IPS-20b (cell line): ENCODE data around the gene RELL2.
A peak's percentile ranks its signal among the peaks of the same experiment; 100 is the strongest.

Source experiments
- H3K27ac ChIP-seq: one replicate; pipeline ENCODE4 v1.5.1; 2013; ENCODE audit warnings: low read length
- H3K27me3 ChIP-seq: 2 replicates; pipeline ENCODE4 v1.6.1; 2013; ENCODE audit warnings: mild to moderate bottlenecking, low read length, inconsistent platforms; ENCODE audit not compliant: insufficient read depth
- H3K36me3 ChIP-seq: 2 replicates; pipeline ENCODE4 v1.6.1; 2013; ENCODE audit warnings: low read depth, mild to moderate bottlenecking, inconsistent platforms, low read length, moderate library complexity; ENCODE audit not compliant: insufficient read depth
- H3K4me1 ChIP-seq: 2 replicates; pipeline ENCODE4 v1.6.1; 2013; ENCODE audit warnings: mild to moderate bottlenecking, control low read depth, inconsistent platforms, low read length, moderate library complexity; ENCODE audit not compliant: insufficient read depth
- H3K4me3 ChIP-seq: 2 replicates; pipeline ENCODE4 v1.5.1; 2013; ENCODE audit warnings: mild to moderate bottlenecking, low read length, inconsistent platforms
- H3K9ac ChIP-seq: 2 replicates; pipeline ENCODE4 v1.6.1; 2013; ENCODE audit warnings: low read depth, mild to moderate bottlenecking, inconsistent platforms, low read length, moderate library complexity
- H3K9me3 ChIP-seq: 2 replicates; pipeline ENCODE4 v1.6.1; 2013; ENCODE audit warnings: mild to moderate bottlenecking, low read depth, low read length, inconsistent platforms; ENCODE audit not compliant: insufficient read depth

RELL2 gene

DNA sequence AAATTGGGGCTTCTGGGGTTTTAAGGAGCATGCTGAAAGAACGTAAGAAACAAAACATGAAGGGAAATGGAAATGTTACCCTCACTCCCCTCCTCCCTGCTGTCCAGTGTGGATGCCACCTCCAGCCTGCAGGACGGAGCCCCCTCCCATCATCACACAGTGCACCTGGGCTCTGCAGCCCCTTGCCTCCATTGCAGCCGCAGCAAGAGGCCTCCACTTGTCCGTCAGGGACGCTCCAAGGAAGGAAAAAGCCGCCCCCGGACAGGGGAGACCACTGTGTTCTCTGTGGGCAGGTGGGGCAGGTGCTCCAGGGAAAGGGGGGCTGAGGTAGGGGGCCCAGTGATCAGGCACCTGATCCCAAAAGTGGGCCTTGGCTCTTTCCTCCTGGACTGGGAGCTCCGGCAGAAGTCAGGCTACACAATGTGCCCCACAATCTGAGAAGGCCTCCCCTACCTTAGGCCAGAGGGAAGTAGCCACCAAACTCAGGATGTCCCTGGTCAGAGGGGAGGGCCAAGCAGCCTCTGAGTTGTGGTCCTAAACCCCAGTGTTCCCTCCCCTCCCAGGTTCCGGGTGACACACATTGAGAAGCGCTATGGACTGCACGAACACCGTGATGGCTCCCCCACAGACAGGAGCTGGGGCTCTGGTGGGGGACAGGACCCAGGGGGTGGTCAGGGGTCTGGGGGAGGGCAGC, 2.7 kb downstream of the RELL2 start:
- H3K4me1 ChIP-seq, result peaks cover 4% of the 10 kb centered on the region; the same call in 1 of the 2 replicates
- peaks cover 6% of the 10 kb centered on the region for H3K27me3 ChIP-seq
- H3K4me3 ChIP-seq, result no peak overlapping the region
- no peaks in the 10 kb centered on the region for H3K9me3 ChIP-seq
- H3K36me3 ChIP-seq, result peaks cover 38% of the 10 kb centered on the region
- H3K27ac ChIP-seq, result no peak overlapping the region
- H3K9ac ChIP-seq, result no peak overlapping the region

DNA sequence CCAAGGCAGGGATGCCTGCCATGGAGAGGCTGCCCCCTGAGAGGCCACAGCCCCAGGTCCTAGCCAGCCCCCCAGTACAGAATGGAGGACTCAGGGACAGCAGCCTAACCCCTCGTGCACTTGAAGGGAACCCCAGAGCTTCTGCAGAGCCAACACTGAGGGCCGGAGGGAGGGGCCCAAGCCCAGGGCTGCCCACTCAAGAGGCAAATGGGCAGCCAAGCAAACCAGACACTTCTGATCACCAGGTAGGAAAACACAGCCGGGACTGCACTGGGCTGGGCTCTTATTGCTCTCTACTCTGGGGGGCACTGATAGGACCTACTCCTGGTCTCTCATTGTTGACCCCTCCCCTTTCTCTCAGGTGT, 3.2 kb downstream of the RELL2 start:
- H3K9ac ChIP-seq, result no peak overlapping the region

DNA sequence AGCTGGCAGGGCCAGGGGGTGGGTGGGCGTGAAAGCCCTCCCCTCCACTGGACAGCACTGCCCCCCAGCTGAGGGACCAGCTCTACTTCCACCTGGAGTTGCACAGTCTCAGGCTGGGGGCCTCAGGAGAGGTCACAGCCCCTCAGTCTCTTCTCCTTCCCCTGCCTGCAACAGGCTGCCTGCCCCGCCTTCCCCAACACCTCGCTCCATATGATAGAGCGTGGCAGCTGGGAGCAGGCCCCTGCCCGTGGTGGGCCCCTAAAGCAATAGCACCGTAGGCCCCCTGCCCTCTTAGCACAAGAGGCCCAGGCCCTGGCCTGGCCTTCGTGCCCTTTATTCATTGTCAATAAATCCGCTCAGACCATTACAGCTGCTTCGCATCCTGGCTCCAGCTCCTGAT, 3.9 kb downstream of the RELL2 start:
- Histone ChIP-seq H3K9ac (no peak overlapping the region), H3K4me1 (peaks cover 4% of the 10 kb centered on the region; the same call in 1 of the 2 replicates), H3K9me3 (no peaks in the 10 kb centered on the region), H3K4me3 (no peak overlapping the region), H3K36me3 (peaks cover 36% of the 10 kb centered on the region), H3K27ac (no peak overlapping the region), H3K27me3 (peaks cover 6% of the 10 kb centered on the region)

More for the DNA sequence above, 3.2 kb downstream of the RELL2 start:
- peaks cover 4% of the 10 kb centered on the region; the same call in 1 of the 2 replicates for H3K4me1 ChIP-seq
- H3K27ac ChIP-seq, result no peak overlapping the region
- peaks cover 33% of the 10 kb centered on the region for H3K36me3 ChIP-seq
- no peaks in the 10 kb centered on the region for H3K9me3 ChIP-seq
- peaks cover 6% of the 10 kb centered on the region for H3K27me3 ChIP-seq
- H3K4me3 ChIP-seq, result no peak overlapping the region

DNA sequence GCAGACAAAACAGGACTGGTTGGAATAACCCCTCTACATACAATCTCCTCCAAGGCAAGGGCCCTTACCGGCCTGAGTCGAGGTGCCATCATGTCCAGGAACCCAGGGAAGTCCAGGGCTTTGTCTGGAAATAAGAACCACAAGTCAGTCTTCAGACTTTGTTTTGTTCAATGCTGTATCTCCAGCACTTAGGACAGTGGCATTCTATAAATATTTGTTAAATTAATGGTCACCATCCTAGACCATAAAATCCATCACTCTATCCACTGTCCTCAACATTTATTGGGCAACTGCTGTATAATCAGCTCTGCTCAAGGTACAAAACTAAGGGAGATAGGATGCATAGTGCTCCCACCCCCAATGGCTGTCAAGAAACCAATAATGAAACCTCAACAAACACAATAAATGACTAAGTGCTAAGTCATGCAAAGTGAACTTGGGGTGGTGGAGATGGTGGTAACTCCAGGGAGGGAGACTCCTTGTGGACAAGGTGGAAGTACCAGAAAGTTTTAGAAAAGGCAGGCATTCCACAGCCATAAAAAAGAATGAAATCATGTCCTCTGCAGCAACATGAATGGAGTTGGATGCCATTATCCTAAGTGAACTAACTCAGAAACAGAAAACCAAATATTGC, 5.0 kb downstream of the RELL2 start:
- Histone ChIP-seq H3K9ac (no peak overlapping the region), H3K9me3 (no peaks in the 10 kb centered on the region), H3K27ac (no peak overlapping the region), H3K4me1 (peaks cover 4% of the 10 kb centered on the region; the same call in 1 of the 2 replicates), H3K27me3 (peaks cover 6% of the 10 kb centered on the region), H3K36me3 (peaks cover 38% of the 10 kb centered on the region), H3K4me3 (no peak overlapping the region)

DNA sequence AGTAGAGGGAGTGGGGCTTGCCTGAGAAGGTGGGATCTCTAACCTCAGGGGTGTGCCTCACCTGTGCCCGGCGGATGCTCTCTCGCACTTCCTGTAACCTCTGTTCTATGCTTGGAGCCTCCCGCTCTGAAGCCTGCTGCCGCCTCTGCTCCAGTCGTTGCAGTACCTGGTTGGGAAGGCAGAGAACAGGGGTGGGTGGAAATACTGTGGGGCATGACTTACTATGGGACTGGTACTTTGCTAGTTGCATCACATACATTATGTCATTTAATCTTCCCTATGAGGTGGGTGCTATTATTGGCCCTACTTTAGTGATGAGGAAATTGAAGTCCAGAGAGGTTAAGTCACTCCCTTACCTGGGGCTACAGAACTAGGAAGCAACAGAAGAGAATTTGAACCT, 9.2 kb downstream of the RELL2 start:
- H3K9ac ChIP-seq, result no peak overlapping the region
- H3K4me3 ChIP-seq, result no peak overlapping the region
- H3K27me3 ChIP-seq, result no peaks in the 10 kb centered on the region
- 0 out of 2 replicates have a peak, but pooled peaks cover 3% of the 10 kb centered on the region for H3K4me1 ChIP-seq
- H3K36me3 ChIP-seq, result peaks cover 38% of the 10 kb centered on the region
- H3K9me3 ChIP-seq, result no peaks in the 10 kb centered on the region
- no peak overlapping the region for H3K27ac ChIP-seq

DNA sequence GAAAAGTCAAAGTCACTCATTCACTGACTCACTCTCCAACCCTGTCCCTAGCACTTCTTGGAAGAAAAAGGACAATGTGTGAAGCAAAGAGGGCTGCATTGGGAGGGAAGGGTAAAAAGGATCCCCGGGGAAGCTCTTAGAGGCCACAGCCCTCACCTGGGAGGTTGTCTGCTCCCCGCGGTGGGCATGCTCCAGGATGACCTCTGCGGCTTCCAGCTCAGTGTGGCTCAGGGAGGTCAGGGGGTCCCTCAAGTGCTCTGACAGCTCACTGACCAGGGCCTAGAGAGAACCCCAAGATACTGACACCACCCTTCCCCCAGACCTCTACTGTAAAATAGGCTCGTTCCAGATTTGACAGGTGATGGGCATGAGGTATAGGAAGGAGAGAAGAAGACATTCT, 10.4 kb downstream of the RELL2 start:
- H3K27me3 ChIP-seq, result no peaks in the 10 kb centered on the region
- H3K9me3 ChIP-seq, result no peaks in the 10 kb centered on the region
- no peak overlapping the region for H3K9ac ChIP-seq
- no peak overlapping the region for H3K4me3 ChIP-seq
- peaks cover 9% of the 10 kb centered on the region; the same call in 1 of the 2 replicates for H3K4me1 ChIP-seq
- no peak overlapping the region for H3K27ac ChIP-seq
- peaks cover 27% of the 10 kb centered on the region for H3K36me3 ChIP-seq

DNA sequence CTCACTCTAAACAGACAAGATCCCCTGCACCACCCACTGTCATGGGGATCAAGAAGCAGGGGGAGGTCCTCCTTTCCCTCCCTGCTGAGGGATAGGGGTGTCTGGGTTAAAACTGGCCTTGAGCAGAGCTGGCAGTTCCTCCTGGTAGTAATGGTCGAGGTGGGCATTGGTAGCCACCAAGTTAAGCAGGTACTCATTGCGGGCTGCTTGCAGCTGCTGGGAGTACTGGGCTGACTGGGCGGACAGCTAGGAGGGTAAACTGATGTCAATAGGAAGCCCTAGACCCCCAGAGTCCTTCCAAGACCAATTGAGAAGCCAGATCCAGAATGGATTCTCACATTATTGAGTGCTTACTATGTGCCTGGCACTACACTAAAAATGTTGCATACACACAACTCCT, 11.1 kb downstream of the RELL2 start:
- Histone ChIP-seq H3K4me1 (peaks cover 9% of the 10 kb centered on the region; the same call in 1 of the 2 replicates), H3K27ac (no peak overlapping the region), H3K27me3 (no peaks in the 10 kb centered on the region), H3K9ac (no peak overlapping the region), H3K4me3 (no peak overlapping the region), H3K9me3 (no peaks in the 10 kb centered on the region), H3K36me3 (peaks cover 23% of the 10 kb centered on the region)

DNA sequence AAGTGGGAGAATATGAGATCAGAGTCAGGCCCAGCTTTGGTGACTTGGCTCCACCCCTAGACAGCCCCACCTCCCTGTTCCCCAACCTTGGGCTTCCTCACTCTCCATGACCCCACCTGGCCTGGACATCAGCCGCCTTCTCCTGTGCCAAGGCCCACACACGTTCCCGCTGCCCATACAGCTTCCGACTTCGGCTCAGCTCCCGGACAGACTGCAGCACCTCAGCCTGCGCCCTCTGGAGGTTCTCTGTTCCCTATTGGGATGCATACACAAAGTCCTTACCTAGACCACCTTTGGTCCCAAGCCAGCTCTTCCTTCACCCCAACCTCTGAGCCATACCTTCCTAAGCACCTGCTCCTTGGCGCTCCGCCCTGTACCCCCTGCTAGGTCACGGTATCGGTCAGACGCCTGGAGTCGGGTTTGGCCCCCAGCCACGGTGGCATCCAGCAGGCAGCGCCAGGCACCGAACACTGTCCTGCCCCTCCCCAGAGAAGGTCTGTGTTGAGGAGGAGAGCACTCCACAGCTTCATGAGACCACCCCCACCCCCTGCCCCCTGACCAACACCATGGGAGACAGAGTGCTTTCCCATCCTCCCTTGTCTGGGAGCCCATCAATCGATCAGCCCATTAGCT, 12.4 kb downstream of the RELL2 start:
- peaks cover 26% of the 10 kb centered on the region for H3K36me3 ChIP-seq
- H3K27me3 ChIP-seq, result no peaks in the 10 kb centered on the region
- no peak overlapping the region for H3K27ac ChIP-seq
- H3K4me1 ChIP-seq, result peaks cover 9% of the 10 kb centered on the region; the same call in 1 of the 2 replicates
- no peaks in the 10 kb centered on the region for H3K9me3 ChIP-seq
- no peak overlapping the region for H3K9ac ChIP-seq
- no peak overlapping the region for H3K4me3 ChIP-seq

DNA sequence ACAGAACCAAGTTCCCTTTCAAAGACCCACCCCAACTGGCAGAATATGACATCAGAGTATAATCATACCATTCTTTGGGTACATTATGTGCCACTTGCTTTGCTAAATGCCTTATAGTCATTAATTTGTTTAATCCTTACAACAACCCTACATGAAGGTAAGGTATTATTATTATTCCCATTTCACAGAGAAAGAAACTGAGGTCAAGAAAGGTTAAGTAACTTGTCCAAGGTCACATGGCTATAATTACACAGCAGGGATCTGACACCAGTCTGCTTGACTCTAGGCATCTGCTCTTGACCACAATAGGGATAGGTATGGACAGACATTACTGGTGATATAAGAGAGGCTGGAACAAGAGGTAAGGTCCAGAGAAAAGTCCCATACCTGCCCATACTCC, 13.2 kb downstream of the RELL2 start:
- Histone ChIP-seq H3K9me3 (no peaks in the 10 kb centered on the region), H3K4me3 (peak overlapping the region; percentile 84; the same call in 1 of the 2 replicates), H3K36me3 (peaks cover 31% of the 10 kb centered on the region), H3K27ac (no peak overlapping the region), H3K9ac (no peak overlapping the region), H3K4me1 (peaks cover 9% of the 10 kb centered on the region; the same call in 1 of the 2 replicates), H3K27me3 (no peaks in the 10 kb centered on the region)

DNA sequence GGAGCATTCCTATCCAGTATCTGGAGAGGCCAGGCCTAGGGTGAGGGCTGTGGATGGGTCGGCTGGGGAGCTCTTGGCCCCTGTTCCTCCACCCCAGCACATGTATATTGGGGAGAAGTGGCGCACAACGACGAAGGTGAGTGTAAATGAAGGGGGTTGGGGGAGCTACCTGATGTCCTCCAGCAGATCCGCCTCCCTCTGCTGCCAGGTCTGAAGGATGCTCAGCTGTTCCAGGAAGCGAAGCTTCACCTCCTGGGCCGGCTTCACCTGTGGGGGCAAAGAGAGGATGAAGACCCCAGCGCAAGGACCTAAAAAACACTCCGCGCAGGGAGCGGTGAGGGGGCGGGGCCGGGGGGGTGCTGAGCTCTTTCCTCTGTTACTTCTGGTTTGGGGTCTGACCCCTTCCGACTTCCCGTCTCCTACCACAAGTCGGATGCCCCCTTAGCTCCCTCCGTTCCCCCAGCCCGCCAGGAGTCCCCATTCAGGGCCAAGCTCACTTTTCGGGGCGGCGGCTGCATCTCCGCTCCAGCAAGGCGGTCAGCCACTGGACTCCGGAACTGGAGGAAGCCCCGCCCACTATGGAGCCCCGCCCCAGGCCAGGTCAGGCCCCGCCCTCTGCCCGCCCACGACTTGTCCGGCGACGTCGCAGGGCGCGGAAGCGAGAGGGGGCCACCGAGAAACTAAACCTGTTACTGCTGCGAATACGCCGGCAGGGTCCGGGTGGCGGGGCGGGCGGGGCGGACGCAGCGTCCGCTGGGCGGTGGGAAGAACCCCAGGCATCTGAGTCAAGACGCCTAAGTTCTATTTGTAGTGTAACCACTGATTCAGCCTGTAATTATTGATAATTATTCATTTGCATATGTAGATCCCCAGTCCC, 14.3 kb downstream of the RELL2 start, which contains the start of gene FCHSD1:
FCHSD1 (minus strand) TSS at position 568 of the 877 bp plus-strand sequence; CDS start at position 518, 50 bp downstream.
- Histone ChIP-seq H3K27ac (no peak within 1 kb of the TSS), H3K9me3 (no peaks in the 10 kb centered on the region), H3K9ac (peak within 1 kb of the TSS; percentile 76; the same call in 1 of the 2 replicates), H3K4me3 (peak within 1 kb of the TSS; percentile 84), H3K4me1 (peaks cover 9% of the 10 kb centered on the region; the same call in 1 of the 2 replicates), H3K36me3 (peaks cover 39% of the 10 kb centered on the region), H3K27me3 (no peaks in the 10 kb centered on the region)

DNA sequence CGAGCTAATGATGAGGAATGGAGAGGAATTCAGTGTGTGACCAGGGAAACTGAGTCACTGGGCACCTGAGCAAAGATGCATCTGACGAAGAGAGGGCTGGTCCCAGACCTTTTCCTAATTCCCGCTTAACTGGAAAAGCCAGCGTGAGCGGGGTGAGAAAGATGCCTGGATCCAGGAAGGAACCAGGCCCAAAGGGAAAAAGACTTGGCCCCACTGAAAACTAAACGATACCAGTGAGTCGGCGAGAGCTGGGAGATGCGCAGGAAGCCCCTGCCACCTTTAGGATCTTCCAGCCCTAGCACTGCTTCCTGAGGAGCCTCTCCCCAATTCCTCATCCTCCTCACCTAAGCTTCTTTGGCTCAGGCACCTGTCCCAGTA, 14.9 kb downstream of the RELL2 start:
- Histone ChIP-seq H3K4me1 (peaks cover 9% of the 10 kb centered on the region; the same call in 1 of the 2 replicates), H3K27ac (no peak overlapping the region), H3K4me3 (peak overlapping the region; percentile 84), H3K9ac (peak overlapping the region; percentile 55; the same call in 1 of the 2 replicates), H3K27me3 (no peaks in the 10 kb centered on the region), H3K36me3 (peaks cover 43% of the 10 kb centered on the region), H3K9me3 (no peaks in the 10 kb centered on the region)
